Fibroblast of villous mesenchyme (primary cell): ENCODE data around the gene FOXK1. TPM values are rescaled to one million over a fixed set of nuclear protein-coding genes. Genes with fewer than 3 reads are reported as not detected.
A peak's percentile ranks its signal among the peaks of the same experiment; 100 is the strongest.

ENCODE experiments used
- DNase-seq: peaks from one replicate; pipeline ENCODE4 v3.0.0-alpha.2; 2010; ENCODE audit warnings: low read depth
- H3K4me3 ChIP-seq: 2 replicates; pipeline ENCODE4 v1.5.1; 2011; ENCODE audit warnings: low read depth, mild to moderate bottlenecking, low read length
- total RNA-seq: library from RNA; depleted of rRNA; stranded (reverse); fragments of >200 nt; gene quantifications from 2 replicates; pipeline ENCODE4 v1.2.3, GENCODE V29; 2012
- TF ChIP-seq, protein P1 (sequence below): IDR thresholded peaks from 2 replicates; pipeline ENCODE4 v1.5.1; 2012; ENCODE audit warnings: low read depth, mild to moderate bottlenecking, low read length; ENCODE audit not compliant: insufficient read depth

The FOXK1 gene
- total RNA-seq, 1 donor, result 32.8 TPM

DNA sequence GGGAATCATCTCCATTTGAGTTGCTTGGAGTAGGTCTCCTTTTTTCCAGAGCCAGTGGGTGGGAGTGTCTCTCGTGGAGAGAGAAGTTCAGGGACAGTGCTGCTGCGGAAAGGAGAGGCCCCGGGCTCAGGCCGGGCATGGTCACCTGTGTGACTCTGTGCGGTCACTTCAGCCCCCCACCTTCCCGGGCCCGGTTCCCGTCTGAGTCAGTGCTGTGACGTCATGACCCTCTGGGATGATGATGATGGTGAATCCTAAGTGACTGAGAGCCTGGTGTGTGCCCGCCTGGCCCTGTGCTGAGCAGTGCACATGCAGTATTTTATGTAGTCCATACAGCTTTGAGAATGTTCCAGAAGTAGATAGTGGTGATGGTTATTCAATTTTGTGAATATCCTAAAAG is 60.8 kb downstream of the FOXK1 start:
- H3K4me3 ChIP-seq, result no peak overlapping the region
- TF ChIP-seq, protein P1, sequence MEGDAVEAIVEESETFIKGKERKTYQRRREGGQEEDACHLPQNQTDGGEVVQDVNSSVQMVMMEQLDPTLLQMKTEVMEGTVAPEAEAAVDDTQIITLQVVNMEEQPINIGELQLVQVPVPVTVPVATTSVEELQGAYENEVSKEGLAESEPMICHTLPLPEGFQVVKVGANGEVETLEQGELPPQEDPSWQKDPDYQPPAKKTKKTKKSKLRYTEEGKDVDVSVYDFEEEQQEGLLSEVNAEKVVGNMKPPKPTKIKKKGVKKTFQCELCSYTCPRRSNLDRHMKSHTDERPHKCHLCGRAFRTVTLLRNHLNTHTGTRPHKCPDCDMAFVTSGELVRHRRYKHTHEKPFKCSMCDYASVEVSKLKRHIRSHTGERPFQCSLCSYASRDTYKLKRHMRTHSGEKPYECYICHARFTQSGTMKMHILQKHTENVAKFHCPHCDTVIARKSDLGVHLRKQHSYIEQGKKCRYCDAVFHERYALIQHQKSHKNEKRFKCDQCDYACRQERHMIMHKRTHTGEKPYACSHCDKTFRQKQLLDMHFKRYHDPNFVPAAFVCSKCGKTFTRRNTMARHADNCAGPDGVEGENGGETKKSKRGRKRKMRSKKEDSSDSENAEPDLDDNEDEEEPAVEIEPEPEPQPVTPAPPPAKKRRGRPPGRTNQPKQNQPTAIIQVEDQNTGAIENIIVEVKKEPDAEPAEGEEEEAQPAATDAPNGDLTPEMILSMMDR, result no peak
- DNase-seq, result no peak

- DNase-seq, result peak; percentile 100
- H3K4me3 ChIP-seq, result peak overlapping the region; percentile 41
- TF ChIP-seq, protein P1, result no peak
Measured at GRCh38 chr7:4744391-4745264, 62.5 kb downstream of the FOXK1 start.

DNA sequence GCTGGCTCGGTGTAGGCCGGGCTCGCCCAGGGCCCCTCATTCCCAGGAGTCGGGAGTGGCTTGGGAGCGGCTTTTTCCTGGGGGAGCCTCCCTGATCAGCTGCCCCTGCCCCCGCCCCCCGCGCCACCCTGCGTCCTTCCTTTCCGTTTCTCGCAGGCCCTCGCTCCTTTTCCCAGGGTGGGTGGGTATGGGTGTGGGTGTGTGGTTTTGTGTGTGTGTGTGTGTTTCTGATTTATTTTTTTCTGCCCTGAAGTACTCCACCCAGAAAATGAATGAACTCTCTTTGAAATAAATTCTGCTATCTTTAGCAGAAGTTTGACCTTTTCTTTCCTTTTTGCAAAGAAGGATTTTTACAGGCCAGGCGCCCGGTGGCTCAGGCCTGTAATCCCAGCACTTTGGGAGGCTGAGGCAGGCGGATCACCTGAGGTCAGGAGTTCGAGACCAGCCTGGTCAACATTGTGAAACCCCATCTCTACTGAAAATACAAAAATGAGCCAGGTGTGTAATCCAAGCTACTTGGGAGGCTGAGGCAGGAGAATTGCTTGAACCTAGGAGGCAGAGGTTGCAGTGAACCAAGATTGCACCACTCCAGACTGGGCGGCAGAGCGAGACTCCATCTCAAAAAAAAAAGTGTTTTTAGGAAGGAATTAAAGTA is 63.3 kb downstream of the FOXK1 start:
- H3K4me3 ChIP-seq, result peak overlapping the region; percentile 41
- TF ChIP-seq, protein P1, result no peak
- no peak for DNase-seq

DNA sequence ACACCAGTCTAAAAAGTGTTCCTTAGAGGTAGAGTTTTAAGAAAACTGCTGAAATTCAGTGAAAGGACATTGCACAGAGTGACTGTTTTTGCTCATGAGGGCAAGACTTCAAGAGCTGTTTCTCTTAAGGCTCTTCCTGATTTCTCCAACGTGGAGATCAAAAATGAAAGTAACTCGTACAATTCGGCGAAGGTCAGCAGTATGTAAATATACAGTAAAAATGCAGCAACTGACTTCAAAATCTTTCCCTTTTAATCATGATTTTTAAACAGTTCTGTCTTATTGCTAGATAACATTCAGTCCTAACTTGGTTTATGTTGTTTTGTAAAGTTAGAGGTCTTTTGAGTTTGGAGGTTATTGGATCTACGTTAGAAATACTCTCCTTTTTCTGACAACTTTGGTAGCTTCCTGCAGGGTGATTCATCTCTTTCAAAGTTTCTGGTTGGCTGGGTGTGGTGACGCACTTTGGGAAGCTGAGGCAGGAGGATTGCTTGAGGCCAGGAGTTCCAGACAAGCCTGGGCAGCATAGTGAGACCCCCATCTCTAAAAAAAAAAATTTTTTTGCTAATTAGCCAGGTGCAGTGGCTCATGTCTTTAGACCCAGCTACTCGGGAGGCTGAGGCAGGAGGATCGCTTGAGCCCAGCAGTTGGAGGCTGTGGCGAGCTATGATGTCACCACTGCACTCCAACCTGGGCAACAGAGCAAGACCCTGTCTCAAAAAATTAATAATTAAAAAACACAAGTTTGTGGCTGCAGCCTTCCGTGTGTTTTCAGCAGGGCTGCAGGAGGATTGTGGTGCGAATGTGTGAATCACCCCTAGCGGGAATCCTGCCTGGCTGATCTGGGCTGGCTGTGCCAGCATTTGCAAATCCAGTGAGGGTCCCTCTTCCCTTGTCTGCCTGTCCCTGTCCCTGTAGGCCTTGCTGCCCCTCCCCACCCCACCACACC is 64.2 kb downstream of the FOXK1 start:
- DNase-seq, result peak; percentile 92
- TF ChIP-seq, protein P1, result no peak
- peak overlapping the region; percentile 41 for H3K4me3 ChIP-seq

DNA sequence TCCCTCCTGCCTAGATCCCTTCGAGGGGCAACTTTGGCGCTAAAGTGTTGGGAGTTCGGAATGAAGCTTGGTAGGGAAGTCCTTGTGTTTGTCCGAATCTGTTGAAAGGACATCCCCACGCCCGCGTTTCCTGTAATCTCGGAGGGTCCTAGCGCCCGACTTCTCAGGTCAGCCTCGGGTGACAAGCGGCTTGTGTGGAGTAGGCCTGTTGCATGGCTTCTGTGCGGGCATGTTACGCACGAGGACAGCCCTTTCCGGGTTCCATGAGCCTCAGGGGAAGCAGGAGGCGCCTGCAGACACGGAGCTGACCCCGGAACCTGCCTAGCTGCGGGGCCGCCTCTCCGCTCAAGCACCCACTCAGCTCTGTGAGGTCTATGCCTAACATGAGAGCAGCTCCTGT is 64.9 kb downstream of the FOXK1 start:
- DNase-seq, result no peak
- TF ChIP-seq, protein P1, result no peak
- H3K4me3 ChIP-seq, result no peak overlapping the region

DNA sequence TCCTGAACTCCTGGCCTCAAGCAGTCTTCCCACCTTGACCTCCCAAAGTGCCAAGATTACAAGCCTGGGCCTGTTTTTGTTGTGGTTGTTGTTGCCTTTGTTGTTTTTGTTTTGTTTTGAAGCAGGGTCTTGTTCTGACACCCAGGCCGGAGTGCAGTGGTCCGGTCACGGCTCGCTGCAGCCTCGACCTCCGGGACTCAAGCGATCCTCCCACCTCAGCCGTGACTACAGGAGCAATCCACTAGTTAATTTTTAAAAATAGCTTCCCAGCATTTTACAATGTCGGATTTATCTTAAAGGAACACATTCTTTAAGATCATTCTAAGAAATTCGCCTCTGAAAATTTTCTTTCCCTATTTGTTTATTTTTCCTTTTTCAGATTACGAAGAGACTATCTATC is 65.7 kb downstream of the FOXK1 start:
- H3K4me3 ChIP-seq, result no peak overlapping the region
- no peak for DNase-seq
- TF ChIP-seq, protein P1, result no peak
